ENCODE results near the gene IQCE.

DNA sequence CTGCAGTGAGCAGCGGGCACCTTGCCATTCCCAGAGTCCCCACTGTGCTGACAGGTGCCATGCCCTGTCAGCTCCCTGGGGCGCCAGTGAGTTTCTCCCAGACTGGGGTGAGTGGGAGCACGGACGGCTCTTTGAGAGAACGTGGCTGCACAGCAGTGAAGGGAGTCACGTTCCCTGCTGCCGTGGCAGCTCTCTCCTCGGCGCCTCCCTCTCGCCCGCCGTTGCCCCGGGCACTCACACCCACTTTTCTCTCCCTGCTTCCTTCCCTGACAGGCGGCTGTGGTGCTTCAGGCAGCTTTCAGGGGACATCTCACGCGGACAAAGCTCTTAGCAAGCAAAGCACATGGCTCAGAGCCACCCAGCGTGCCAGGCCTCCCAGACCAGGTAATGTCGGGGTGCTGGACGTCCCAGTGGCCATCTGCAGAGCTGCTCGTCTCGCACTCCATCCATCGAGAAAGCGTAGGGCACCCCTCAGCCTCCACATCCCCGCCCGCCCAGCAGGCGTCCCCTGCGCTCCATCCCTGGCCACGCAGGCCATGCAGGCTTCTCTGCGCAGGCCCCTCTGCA is 45.9 kb downstream of the IQCE start:
- TF ChIP-seq, protein P1, sequence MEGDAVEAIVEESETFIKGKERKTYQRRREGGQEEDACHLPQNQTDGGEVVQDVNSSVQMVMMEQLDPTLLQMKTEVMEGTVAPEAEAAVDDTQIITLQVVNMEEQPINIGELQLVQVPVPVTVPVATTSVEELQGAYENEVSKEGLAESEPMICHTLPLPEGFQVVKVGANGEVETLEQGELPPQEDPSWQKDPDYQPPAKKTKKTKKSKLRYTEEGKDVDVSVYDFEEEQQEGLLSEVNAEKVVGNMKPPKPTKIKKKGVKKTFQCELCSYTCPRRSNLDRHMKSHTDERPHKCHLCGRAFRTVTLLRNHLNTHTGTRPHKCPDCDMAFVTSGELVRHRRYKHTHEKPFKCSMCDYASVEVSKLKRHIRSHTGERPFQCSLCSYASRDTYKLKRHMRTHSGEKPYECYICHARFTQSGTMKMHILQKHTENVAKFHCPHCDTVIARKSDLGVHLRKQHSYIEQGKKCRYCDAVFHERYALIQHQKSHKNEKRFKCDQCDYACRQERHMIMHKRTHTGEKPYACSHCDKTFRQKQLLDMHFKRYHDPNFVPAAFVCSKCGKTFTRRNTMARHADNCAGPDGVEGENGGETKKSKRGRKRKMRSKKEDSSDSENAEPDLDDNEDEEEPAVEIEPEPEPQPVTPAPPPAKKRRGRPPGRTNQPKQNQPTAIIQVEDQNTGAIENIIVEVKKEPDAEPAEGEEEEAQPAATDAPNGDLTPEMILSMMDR (IDR thresholded peaks at IDR 0.05), result no peak
- TF ChIP-seq POLR2A (IDR thresholded peaks at IDR 0.05), result no peak
- no peak for TF ChIP-seq EP300 (IDR thresholded peaks at IDR 0.05)
